Mesodermal cell (in vitro differentiated cells): ENCODE results near the gene ZNF593OS.

ENCODE experiments used
- H3K27ac ChIP-seq: 2 replicates; pipeline ENCODE4 v1.7.0; 2013; ENCODE audit warnings: mild to moderate bottlenecking, low read depth, low read length, moderate library complexity; ENCODE audit not compliant: severe bottlenecking
- H3K36me3 ChIP-seq: 2 replicates; pipeline ENCODE4 v1.7.1; 2013; ENCODE audit warnings: mild to moderate bottlenecking, low read length, moderate library complexity; ENCODE audit not compliant: control insufficient read depth, insufficient read depth
- H3K4me1 ChIP-seq: one replicate; pipeline ENCODE4 v1.7.1; 2013; ENCODE audit warnings: mild to moderate bottlenecking, low read length; ENCODE audit not compliant: insufficient read depth, control insufficient read depth, poor library complexity, severe bottlenecking
- H3K4me3 ChIP-seq: 2 replicates; pipeline ENCODE4 v1.7.0; 2013; ENCODE audit warnings: low read length, control low read depth, mild to moderate bottlenecking; ENCODE audit not compliant: insufficient read depth, poor library complexity, severe bottlenecking; ENCODE audit errors: extremely low read depth
- H3K9me3 ChIP-seq: 2 replicates; pipeline ENCODE4 v1.7.1; 2013; ENCODE audit warnings: mild to moderate bottlenecking, low read length, moderate library complexity; ENCODE audit not compliant: control insufficient read depth
- WGBS, 2 experiments: methylation state at CpG; one replicate each; pipeline ENCODE4 v1.1.5; 2013; ENCODE audit warnings: missing lambda C conversion rate in 2 of 2; ENCODE audit not compliant: insufficient coverage in 2 of 2; 5-methylcytosine and 5-hydroxymethylcytosine counted together

Gene ZNF593OS

DNA sequence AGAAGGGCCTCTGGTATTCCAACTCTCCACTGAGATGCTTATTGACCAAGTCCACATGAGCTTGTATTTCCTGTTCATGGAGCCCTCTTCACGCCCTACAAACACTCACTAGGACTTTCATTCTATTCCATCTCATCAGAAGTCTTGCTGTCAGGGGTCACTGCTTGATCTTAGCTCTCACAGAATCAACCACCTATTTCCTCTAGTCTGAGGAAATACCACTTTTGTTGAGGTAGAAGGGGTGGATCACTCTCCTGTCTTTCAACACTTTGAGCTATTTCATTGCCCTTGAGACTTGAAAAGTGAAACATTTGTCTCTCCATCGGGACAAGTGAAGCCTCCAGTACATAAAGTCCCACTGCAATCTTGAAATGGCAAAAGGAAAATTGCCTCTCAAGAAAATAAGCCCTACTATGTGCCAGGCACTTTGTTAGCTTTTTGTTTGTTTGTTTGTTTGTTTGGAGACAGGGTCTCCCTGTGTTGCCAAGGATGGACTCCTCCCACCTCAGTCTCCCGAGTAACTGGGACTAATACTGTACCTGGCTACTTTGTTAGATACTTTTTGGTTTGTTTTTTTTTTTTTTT is 32.6 kb downstream of the ZNF593OS start:
- H3K4me1 ChIP-seq = no peaks in the 10 kb centered on the region
- 67 to 75% methylated on average over 1 to 3 of the region's 3 CpGs for WGBS, 2 experiments
- no peak overlapping the region for H3K27ac ChIP-seq
- no peaks in the 10 kb centered on the region for H3K36me3 ChIP-seq
- no peaks in the 10 kb centered on the region for H3K9me3 ChIP-seq
- H3K4me3 ChIP-seq = no peak overlapping the region

GRCh38 chr1:26134466-26134865 is 37.2 kb downstream of the ZNF593OS start:
- Histone ChIP-seq H3K4me1 (no peaks in the 10 kb centered on the region), H3K4me3 (no peak overlapping the region), H3K9me3 (no peaks in the 10 kb centered on the region), H3K27ac (no peak overlapping the region), H3K36me3 (no peaks in the 10 kb centered on the region)
- WGBS, 2 experiments = 60% methylated on average over 1 of the region's 3 CpGs; no CpG with 5 or more reads in 1 of the 2 experiments

GRCh38 chr1:26132834-26133167 is 38.8 kb downstream of the ZNF593OS start:
- H3K4me3 ChIP-seq = no peak overlapping the region
- H3K36me3 ChIP-seq = no peaks in the 10 kb centered on the region
- 94 to 100% methylated on average over 2 of the region's 2 CpGs for WGBS, 2 experiments
- H3K4me1 ChIP-seq = peaks cover 1% of the 10 kb centered on the region
- H3K27ac ChIP-seq = no peak overlapping the region
- H3K9me3 ChIP-seq = no peaks in the 10 kb centered on the region

DNA sequence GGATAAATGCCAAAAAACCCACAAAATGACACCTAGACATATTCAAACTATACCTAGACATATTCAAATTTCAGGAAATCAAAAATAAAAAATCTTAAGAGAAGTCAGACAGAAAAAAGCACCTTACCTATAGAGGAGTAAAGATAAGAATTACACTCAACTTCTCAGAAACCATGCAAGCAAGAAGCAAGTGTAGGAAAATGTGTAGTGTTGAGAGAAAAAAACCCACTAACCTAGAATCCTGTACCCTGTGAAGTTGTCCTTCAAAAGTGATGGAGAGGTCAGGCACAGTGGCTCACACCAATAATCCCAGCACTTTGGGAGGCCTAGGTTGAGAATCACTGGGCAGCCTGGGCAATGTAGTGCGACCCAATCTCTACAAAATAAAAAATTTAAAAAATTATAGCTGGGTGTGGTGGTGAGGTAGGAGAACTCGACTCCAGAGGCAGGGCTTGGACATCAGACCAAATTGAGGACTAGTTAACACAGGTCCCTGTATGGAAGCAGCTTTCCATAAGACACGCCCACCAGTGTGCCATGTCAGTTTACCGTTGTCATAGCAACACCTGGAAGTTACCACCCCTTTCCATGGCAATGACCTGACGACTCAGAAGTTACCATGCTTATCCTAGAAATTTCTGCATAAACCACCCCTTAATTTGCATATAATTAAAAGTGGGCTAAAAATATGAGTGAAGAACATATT is 39.4 kb downstream of the ZNF593OS start:
- Histone ChIP-seq H3K36me3 (no peaks in the 10 kb centered on the region), H3K4me1 (peaks cover 7% of the 10 kb centered on the region), H3K9me3 (no peaks in the 10 kb centered on the region), H3K27ac (no peak overlapping the region), H3K4me3 (no peak overlapping the region)
- 83 to 94% methylated on average over 2 to 3 of the region's 5 CpGs for WGBS, 2 experiments

GRCh38 chr1:26130695-26131094 is 40.9 kb downstream of the ZNF593OS start:
- no peaks in the 10 kb centered on the region for H3K9me3 ChIP-seq
- peaks cover 10% of the 10 kb centered on the region for H3K4me1 ChIP-seq
- WGBS, 2 experiments = 90% methylated on average over 1 of the region's 1 CpG; no CpG with 5 or more reads in 1 of the 2 experiments
- H3K27ac ChIP-seq = no peak overlapping the region
- no peak overlapping the region for H3K4me3 ChIP-seq
- H3K36me3 ChIP-seq = no peaks in the 10 kb centered on the region

- no peak overlapping the region for H3K27ac ChIP-seq
- peaks cover 10% of the 10 kb centered on the region for H3K4me1 ChIP-seq
- WGBS, 2 experiments = 100% methylated on average over 1 of the region's 4 CpGs
- H3K4me3 ChIP-seq = no peak overlapping the region
- H3K9me3 ChIP-seq = no peaks in the 10 kb centered on the region
- H3K36me3 ChIP-seq = no peaks in the 10 kb centered on the region
Observed at GRCh38 chr1:26129778-26130177, 41.9 kb downstream of the ZNF593OS start.

- no peaks in the 10 kb centered on the region for H3K9me3 ChIP-seq
- no peak overlapping the region for H3K27ac ChIP-seq
- H3K4me1 ChIP-seq = peaks cover 10% of the 10 kb centered on the region
- H3K4me3 ChIP-seq = no peak overlapping the region
- H3K36me3 ChIP-seq = no peaks in the 10 kb centered on the region
- WGBS, 2 experiments = 72 to 77% methylated on average over 7 to 9 of the region's 13 CpGs
Observed at GRCh38 chr1:26127235-26128163, 44.1 kb downstream of the ZNF593OS start.

- Histone ChIP-seq H3K9me3 (no peaks in the 10 kb centered on the region), H3K4me3 (no peak overlapping the region)
- 82 to 94% methylated on average over 2 to 3 of the region's 9 CpGs for WGBS, 2 experiments
Observed at GRCh38 chr1:26126321-26127084, 45.1 kb downstream of the ZNF593OS start.

DNA sequence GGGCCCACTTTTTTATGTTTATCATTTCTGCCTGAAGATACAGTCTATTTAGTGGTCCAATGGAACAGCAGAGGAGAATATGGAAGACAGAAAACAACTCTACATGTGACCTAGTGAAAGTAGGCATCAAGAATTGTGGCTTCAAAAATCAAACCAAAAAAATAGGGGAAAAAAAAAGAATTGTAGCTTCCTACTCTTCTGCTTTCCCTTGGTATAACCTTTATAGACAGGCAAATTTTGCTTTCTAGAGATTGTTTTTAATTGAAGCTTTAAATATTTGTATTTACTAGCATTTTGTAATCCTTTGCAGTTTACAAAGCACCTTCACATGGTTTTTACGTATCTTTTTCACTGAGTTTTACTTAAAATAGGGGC is 45.7 kb downstream of the ZNF593OS start:
- no peak overlapping the region for H3K4me3 ChIP-seq
- no peaks in the 10 kb centered on the region for H3K9me3 ChIP-seq
- peaks cover 10% of the 10 kb centered on the region for H3K4me1 ChIP-seq
- no CpG with 5 or more reads among the region's 1 CpG for WGBS, 2 experiments
- H3K27ac ChIP-seq = no peak overlapping the region
- no peaks in the 10 kb centered on the region for H3K36me3 ChIP-seq

More at GRCh38 chr1:26126321-26127084, 45.1 kb downstream of the ZNF593OS start:
- no peaks in the 10 kb centered on the region for H3K36me3 ChIP-seq
- H3K4me1 ChIP-seq = peaks cover 10% of the 10 kb centered on the region
- H3K27ac ChIP-seq = no peak overlapping the region

DNA sequence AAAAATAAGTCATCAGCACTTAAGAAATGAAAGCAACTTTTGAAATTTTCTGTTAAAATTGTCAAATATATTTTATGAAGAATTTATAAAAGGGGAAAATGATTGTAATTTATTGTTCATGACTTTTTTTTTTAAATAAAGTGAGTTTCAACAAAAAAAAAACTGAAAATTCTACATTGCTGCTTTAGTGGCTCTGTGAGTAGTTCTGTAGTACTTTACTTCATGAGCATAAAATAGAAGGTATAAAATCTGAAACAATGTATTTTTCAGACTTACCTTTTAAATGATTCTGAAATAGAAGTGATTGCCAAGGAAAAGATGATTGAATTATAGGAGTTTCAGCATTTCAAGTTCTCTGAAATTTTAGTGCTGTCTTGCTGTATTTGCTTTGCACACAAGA is 46.2 kb downstream of the ZNF593OS start:
- H3K4me3 ChIP-seq = no peak overlapping the region
- no peaks in the 10 kb centered on the region for H3K9me3 ChIP-seq
- H3K4me1 ChIP-seq = peaks cover 10% of the 10 kb centered on the region

More for the DNA sequence above, 46.2 kb downstream of the ZNF593OS start:
- H3K27ac ChIP-seq = no peak overlapping the region
- no peaks in the 10 kb centered on the region for H3K36me3 ChIP-seq
